Measurements from ENCODE around the gene CCT7. TPM values are rescaled to one million over a fixed set of nuclear protein-coding genes. Genes with fewer than 3 reads are reported as not detected.

Gene CCT7
- total and polyA plus RNA-seq, 8 donors, result 124 to 243 (median 147) TPM

DNA sequence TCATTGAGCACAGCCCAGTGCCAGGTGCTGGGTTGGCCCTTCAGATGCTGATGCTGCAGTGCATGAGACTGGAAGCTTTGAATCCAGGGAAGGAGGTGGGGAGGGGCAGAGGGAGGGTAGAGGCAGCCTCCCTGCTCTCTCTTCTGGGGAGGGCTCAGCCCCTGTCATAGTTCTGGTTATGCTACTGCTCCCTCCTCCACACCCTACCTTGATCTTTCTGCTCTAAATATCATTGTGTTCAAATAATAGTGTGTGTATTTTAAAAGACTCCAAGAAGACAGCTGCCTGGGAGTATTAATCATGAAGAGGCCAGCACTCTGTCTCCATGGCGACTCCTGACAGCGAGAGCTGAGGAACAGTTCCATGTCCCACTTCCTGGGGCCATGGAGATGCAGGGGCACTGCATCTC is 63.0 kb downstream of the CCT7 start:
- 10 to 25% (median 19%) methylated on average over 2 of the region's 2 CpGs for WGBS, 5 donors
- DNase-seq, result peak in 1 of 2 donors; percentile 44
- peaks cover 21 to 72% (median 45%) of the 10 kb centered on the region in 3 donors for H3K27me3 ChIP-seq
- no peak overlapping the region for H3K4me3 ChIP-seq
- no peak overlapping the region for H3K27ac ChIP-seq
- peaks cover 6 to 19% (median 16%) of the 10 kb centered on the region in 4 donors for H3K4me1 ChIP-seq
- H3K36me3 ChIP-seq, result no peaks in the 10 kb centered on the region
- TF ChIP-seq POLR2A (IDR thresholded peaks at IDR 0.05), result no peak
- TF ChIP-seq, protein P1, sequence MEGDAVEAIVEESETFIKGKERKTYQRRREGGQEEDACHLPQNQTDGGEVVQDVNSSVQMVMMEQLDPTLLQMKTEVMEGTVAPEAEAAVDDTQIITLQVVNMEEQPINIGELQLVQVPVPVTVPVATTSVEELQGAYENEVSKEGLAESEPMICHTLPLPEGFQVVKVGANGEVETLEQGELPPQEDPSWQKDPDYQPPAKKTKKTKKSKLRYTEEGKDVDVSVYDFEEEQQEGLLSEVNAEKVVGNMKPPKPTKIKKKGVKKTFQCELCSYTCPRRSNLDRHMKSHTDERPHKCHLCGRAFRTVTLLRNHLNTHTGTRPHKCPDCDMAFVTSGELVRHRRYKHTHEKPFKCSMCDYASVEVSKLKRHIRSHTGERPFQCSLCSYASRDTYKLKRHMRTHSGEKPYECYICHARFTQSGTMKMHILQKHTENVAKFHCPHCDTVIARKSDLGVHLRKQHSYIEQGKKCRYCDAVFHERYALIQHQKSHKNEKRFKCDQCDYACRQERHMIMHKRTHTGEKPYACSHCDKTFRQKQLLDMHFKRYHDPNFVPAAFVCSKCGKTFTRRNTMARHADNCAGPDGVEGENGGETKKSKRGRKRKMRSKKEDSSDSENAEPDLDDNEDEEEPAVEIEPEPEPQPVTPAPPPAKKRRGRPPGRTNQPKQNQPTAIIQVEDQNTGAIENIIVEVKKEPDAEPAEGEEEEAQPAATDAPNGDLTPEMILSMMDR (IDR thresholded peaks at IDR 0.05), result no peak
- TF ChIP-seq EP300 (IDR thresholded peaks at IDR 0.05), result no peak
- no peak for TF ChIP-seq POLR2AphosphoS5 (IDR thresholded peaks at IDR 0.05)
- peaks cover 0 to 6% (median 2%) of the 10 kb centered on the region in 4 donors for H3K9me3 ChIP-seq
- intact Hi-C loops (cut with DNase I; ENCODE audit: low total_unique reads), result no loop called here

DNA sequence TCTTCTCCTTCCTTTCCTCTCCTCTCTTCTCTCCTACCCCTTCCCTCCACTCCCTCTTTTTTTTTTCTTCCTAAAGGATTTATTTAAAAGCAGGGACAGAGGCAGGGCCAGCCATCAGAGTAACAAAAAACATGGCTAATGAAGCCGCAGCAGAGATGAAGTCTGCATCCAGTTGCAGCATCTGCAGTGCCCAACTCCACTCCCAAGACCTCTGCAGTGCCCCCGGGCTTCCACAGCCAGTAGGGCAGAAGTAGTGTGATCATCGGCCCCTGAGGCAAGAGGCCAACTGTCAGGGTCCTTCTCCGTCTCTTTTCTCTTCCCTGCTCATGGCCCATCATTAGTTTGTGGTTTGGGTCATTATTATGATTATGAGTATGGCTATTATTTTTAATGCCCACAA is 63.5 kb downstream of the CCT7 start:
- Histone ChIP-seq H3K4me3 (no peak overlapping the region), H3K27ac (no peak overlapping the region), H3K36me3 (no peaks in the 10 kb centered on the region), H3K27me3 (peaks cover 20 to 72% (median 41%) of the 10 kb centered on the region in 3 donors), H3K4me1 (peaks cover 5 to 15% (median 13%) of the 10 kb centered on the region in 4 donors), H3K9me3 (peaks cover 0 to 6% (median 2%) of the 10 kb centered on the region in 4 donors)
- WGBS, 5 donors, result 51 to 70% (median 61%) methylated on average over 4 of the region's 4 CpGs
- intact Hi-C loops (cut with DNase I; ENCODE audit: low total_unique reads), result no loop called here
- DNase-seq, result no peak
- TF ChIP-seq POLR2A (IDR thresholded peaks at IDR 0.05) (no peak), POLR2AphosphoS5 (IDR thresholded peaks at IDR 0.05) (no peak), EP300 (IDR thresholded peaks at IDR 0.05) (no peak)
- TF ChIP-seq, protein P1 (IDR thresholded peaks at IDR 0.05), result no peak

DNA sequence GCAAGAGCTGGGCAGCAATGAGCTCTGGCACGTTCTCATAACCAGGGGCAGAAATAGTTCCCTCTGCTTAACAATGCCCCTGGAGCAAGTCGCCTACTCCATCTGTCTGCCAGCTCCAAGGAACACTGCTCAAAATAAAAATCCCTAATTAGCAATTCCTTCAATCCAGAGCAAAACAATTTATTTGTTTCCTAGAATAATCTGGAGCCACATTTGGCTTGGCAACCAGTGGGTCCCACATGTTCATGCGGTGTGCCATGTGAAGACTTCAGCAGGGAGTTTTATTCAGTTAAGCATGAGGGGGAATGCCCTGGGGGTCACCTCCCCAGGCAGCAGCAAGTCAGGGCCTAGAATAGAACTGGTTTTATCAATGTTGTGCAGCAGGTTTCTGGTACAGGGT is 66.8 kb downstream of the CCT7 start:
- TF ChIP-seq POLR2AphosphoS5 (IDR thresholded peaks at IDR 0.05), result no peak
- no peak for DNase-seq

DNA sequence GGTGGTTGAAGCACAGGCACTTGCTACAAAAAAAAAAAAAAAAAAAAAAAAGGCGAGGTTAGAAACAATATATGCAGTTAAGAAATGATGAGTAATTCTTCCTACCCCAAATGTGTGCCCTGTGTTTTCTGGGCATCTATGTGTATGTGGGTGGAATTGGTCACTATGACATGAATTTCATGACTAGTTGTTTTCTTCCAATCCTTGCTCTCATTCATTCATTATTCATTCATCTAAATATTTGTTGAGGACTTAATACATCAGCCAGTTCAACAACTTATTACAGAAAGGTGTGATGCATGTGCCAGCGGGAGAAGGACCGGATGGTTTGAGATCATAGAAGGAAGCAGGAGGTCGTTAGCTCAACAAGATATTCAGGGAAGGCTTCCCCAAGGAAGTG is 67.5 kb downstream of the CCT7 start:
- Histone ChIP-seq H3K4me1 (no peaks in the 10 kb centered on the region), H3K27me3 (peaks cover 5 to 35% (median 12%) of the 10 kb centered on the region in 3 donors), H3K9me3 (no peaks in the 10 kb centered on the region), H3K4me3 (no peak overlapping the region), H3K36me3 (no peaks in the 10 kb centered on the region), H3K27ac (no peak overlapping the region)
- TF ChIP-seq EP300 (IDR thresholded peaks at IDR 0.05) (no peak), POLR2AphosphoS5 (IDR thresholded peaks at IDR 0.05) (no peak), POLR2A (IDR thresholded peaks at IDR 0.05) (no peak)
- TF ChIP-seq, protein P1 (IDR thresholded peaks at IDR 0.05), result no peak
- WGBS, 5 donors, result 60 to 79% (median 66%) methylated on average over 4 of the region's 4 CpGs
- intact Hi-C loops (cut with DNase I; ENCODE audit: low total_unique reads), result no loop called here
- no peak for DNase-seq

More for the DNA sequence above, 66.8 kb downstream of the CCT7 start:
- H3K4me3 ChIP-seq, result no peak overlapping the region
- no peaks in the 10 kb centered on the region for H3K9me3 ChIP-seq
- intact Hi-C loops (cut with DNase I; ENCODE audit: low total_unique reads), result no loop called here
- H3K4me1 ChIP-seq, result no peaks in the 10 kb centered on the region
- no peaks in the 10 kb centered on the region for H3K36me3 ChIP-seq
- peaks cover 5 to 42% (median 14%) of the 10 kb centered on the region in 3 donors for H3K27me3 ChIP-seq
- WGBS, 5 donors, result 68 to 78% (median 74%) methylated on average over 3 of the region's 3 CpGs
- no peak overlapping the region for H3K27ac ChIP-seq

Small RNA genes within 50 kb of the gene (small RNA-seq; reads per million reads assigned to genes)
- 0 reads per million in 4 donors for gene RNU6-111P

Other genes with a start within 250 kb of the CCT7 start
- gene SFXN5, start 162.6 kb upstream of the CCT7 start, total RNA-seq, result 100 to 1,000 TPM in 1 of 5 donors, 10 to 100 TPM in 4; 17.0 to 118 (median 38.5) TPM
- 1 to 10 TPM; 2.7 to 9.4 (median 5.7) TPM for gene SFXN5, start 162.6 kb upstream of the CCT7 start, polyA plus RNA-seq
- 10 to 100 TPM in 4 of 5 donors, 1 to 10 TPM in 1; 4.7 to 39.1 (median 19.6) TPM for gene RAB11FIP5, start 121.4 kb upstream of the CCT7 start, total RNA-seq
- gene RAB11FIP5, start 121.4 kb upstream of the CCT7 start, polyA plus RNA-seq, result 10 to 100 TPM in 1 of 3 donors, 1 to 10 TPM in 2; 7.0 to 13.1 (median 7.1) TPM
- gene NOTO, start 31.7 kb upstream of the CCT7 start, total RNA-seq, result not detected
- gene NOTO, start 31.7 kb upstream of the CCT7 start, polyA plus RNA-seq, result under 1 TPM in 2 of 3 donors, not detected in 1; 0.25 to 0.31 TPM
- 100 to 1,000 TPM in 1 of 5 donors, 10 to 100 TPM in 2, 1 to 10 TPM in 2; 3.5 to 136 (median 12.9) TPM for gene SMYD5, start 20.1 kb upstream of the CCT7 start, total RNA-seq
- 10 to 100 TPM; 11.3 to 13.1 (median 13.0) TPM for gene SMYD5, start 20.1 kb upstream of the CCT7 start, polyA plus RNA-seq
- gene PRADC1, start 1.1 kb upstream of the CCT7 start, total RNA-seq, result 100 to 1,000 TPM in 1 of 5 donors, 10 to 100 TPM in 2, 1 to 10 TPM in 2; 7.1 to 123 (median 18.7) TPM
- gene PRADC1, start 1.1 kb upstream of the CCT7 start, polyA plus RNA-seq, result 10 to 100 TPM; 21.5 to 45.9 (median 30.1) TPM
- gene FBXO41, start 50.2 kb downstream of the CCT7 start, total RNA-seq, result 10 to 100 TPM in 1 of 5 donors, 1 to 10 TPM in 3, under 1 TPM in 1; 0.55 to 16.8 (median 4.0) TPM
- gene FBXO41, start 50.2 kb downstream of the CCT7 start, polyA plus RNA-seq, result 1 to 10 TPM in 1 of 3 donors, under 1 TPM in 2; 0.62 to 1.4 (median 0.80) TPM
- gene EGR4, start 59.2 kb downstream of the CCT7 start, total RNA-seq, result not detected
- under 1 TPM in 2 of 3 donors, not detected in 1; 0.05 to 0.31 TPM for gene EGR4, start 59.2 kb downstream of the CCT7 start, polyA plus RNA-seq
- 100 to 1,000 TPM in 1 of 5 donors, 10 to 100 TPM in 3, 1 to 10 TPM in 1; 3.8 to 101 (median 32.9) TPM for gene ALMS1, start 151.5 kb downstream of the CCT7 start, total RNA-seq
- 1 to 10 TPM; 3.9 to 8.0 (median 7.0) TPM for gene ALMS1, start 151.5 kb downstream of the CCT7 start, polyA plus RNA-seq